ENCODE data around the gene ADGRG3.

ADGRG3 gene

GRCh38 chr16:57700781-57701551 is 32.9 kb downstream of the ADGRG3 start:
- no peak for TF ChIP-seq CTCF (conservative IDR thresholded peaks at IDR 0.05; ENCODE audit: low read depth, low read length)
- DNase-seq (ENCODE audit: low read depth): no peak
- H3K4me3 ChIP-seq (ENCODE audit: low read length): no peak overlapping the region

GRCh38 chr16:57701759-57702371 is 33.8 kb downstream of the ADGRG3 start:
- no peak for TF ChIP-seq CTCF (conservative IDR thresholded peaks at IDR 0.05; ENCODE audit: low read depth, low read length)
- H3K4me3 ChIP-seq (ENCODE audit: low read length): no peak overlapping the region
- DNase-seq (ENCODE audit: low read depth): no peak

GRCh38 chr16:57703416-57704010 is 35.4 kb downstream of the ADGRG3 start:
- DNase-seq (ENCODE audit: low read depth): no peak
- no peak overlapping the region for H3K4me3 ChIP-seq (ENCODE audit: low read length)
- no peak for TF ChIP-seq CTCF (conservative IDR thresholded peaks at IDR 0.05; ENCODE audit: low read depth, low read length)

GRCh38 chr16:57704011-57704904 is 36.2 kb downstream of the ADGRG3 start:
- no peak for DNase-seq (ENCODE audit: low read depth)
- H3K4me3 ChIP-seq (ENCODE audit: low read length): no peak overlapping the region
- TF ChIP-seq CTCF (conservative IDR thresholded peaks at IDR 0.05; ENCODE audit: low read depth, low read length): no peak

GRCh38 chr16:57704905-57705852 is 37.1 kb downstream of the ADGRG3 start:
- no peak for DNase-seq (ENCODE audit: low read depth)
- no peak for TF ChIP-seq CTCF (conservative IDR thresholded peaks at IDR 0.05; ENCODE audit: low read depth, low read length)
- H3K4me3 ChIP-seq (ENCODE audit: low read length): no peak overlapping the region

GRCh38 chr16:57706717-57707116 is 38.6 kb downstream of the ADGRG3 start:
- TF ChIP-seq CTCF (conservative IDR thresholded peaks at IDR 0.05; ENCODE audit: low read depth, low read length): no peak
- DNase-seq (ENCODE audit: low read depth): no peak
- no peak overlapping the region for H3K4me3 ChIP-seq (ENCODE audit: low read length)
